Measurements from ENCODE around the gene NR2F6. TPM values are rescaled to one million over a fixed set of nuclear protein-coding genes. Genes with fewer than 3 reads are reported as not detected.
A peak's percentile ranks its signal among the peaks of the same experiment; 100 is the strongest.
"Not testable (repeated sequence)": the region's sequence is repeated elsewhere in the genome, so short reads cannot be mapped to it uniquely, and the experiment has no call there.

The NR2F6 gene
- total RNA-seq, 5 donors from 2014 or later (not counting 1 experiment from before 2014, with no cell fraction given), result 0.55 to 6.4 (median 2.8) TPM

DNA sequence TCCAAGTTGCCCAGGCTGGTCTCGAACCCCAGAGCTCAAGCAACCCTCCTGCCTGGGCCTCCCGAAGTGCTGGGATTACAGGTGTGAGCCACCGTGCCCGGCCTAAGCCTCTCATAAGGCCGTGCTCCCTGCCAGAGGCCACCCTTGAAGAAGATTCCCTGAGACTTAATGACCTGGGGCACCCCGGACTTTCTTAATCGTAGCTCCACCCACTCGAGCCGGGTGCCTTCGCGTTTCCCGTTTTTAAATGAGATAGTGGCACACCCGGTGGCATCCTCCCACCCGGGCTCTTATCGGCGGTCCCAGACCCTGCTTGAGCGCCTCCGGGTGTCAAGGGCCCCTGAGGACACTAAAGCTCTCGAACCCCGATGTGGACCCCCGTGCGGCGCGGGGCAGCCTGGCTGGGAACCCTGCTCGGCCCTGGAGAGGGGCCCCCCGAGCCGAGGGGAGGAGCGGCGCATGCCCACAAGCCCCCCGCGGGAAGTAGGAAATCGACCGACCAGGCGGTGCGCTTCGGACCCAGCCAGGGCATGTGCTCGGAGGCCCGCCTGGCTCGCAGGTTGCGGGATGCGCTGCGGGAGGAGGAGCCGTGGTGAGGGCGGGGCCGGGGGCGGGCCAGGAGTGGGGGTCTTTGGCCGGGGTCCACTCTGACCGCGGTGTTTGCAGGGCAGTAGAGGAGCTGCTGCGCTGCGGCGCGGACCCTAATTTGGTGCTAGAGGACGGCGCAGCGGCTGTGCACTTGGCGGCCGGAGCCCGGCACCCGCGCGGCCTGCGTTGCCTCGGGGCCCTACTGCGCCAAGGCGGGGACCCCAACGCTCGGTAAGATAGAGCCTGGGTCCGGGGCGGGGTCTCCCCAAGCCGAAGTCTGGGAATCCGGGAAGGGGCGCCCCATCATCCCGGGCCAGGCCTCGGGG is 35.9 kb upstream of the NR2F6 start, which contains the start of gene ANKLE1:
Gene ANKLE1 (plus strand): TSS at position 511 of the 914 bp plus-strand sequence. CDS start 20 bp downstream, at position 531.
- Mint-ChIP-seq H3K27me3 (no peaks in the 10 kb centered on the region), H3K4me3 (peak within 1 kb of the TSS; percentile 70 to 82 (median 77)), H3K4me1 (peaks cover 4 to 7% (median 5%) of the 10 kb centered on the region in 3 donors), H3K27ac (no peak within 1 kb of the TSS), H3K36me3 (peaks cover 5% of the 10 kb centered on the region), H3K9me3 (no peaks in the 10 kb centered on the region)
- ChIA-PET POLR2A (interaction anchor here in 1 of 2 donors (0.6 kb wide), 1 partner anchor 15 kb away, joined by 3 read pairs; no protein-coding TSS in a partner anchor), CTCF (interaction anchor here in 1 of 2 donors (1.1 to 2.1 kb wide), 2 partner anchors 15 to 28 kb away, joined by 3 to 10 read pairs; partner anchors contain the start of genes BABAM1 and DDA1)
- Histone ChIP-seq H3K27me3 (replicated peaks in 1 of 2; ENCODE audit: control insufficient read depth in 2 of 2, extremely low read depth in 1 of 2, insufficient read depth in 2 of 2, low read length in 1 of 2) (peaks cover 0 to 31% of the 10 kb centered on the region in 2 experiments), H3K27ac (ENCODE audit: low read length) (no peak within 1 kb of the TSS), H3K4me3 (ENCODE audit: control insufficient read depth in 1 of 2, extremely low read depth in 1 of 2, low read length in 1 of 2) (peak within 1 kb of the TSS; percentile 48 to 81), H3K4me1 (ENCODE audit: control insufficient read depth in 1 of 2, extremely low read depth in 1 of 2, insufficient read depth in 2 of 2, low read length in 2 of 2) (peaks cover 6 to 22% of the 10 kb centered on the region in 2 experiments), H3K36me3 (ENCODE audit: control insufficient read depth in 2 of 2, extremely low read depth in 1 of 2, insufficient read depth in 1 of 2, low read length in 1 of 2) (peaks cover 4 to 18% of the 10 kb centered on the region in 2 donors), H3K9me3 (no peaks in the 10 kb centered on the region)
- peak in 4 of 35 experiments; percentile 14 to 33 (median 18) for DNase-seq
- whole genome bisulfite sequencing (ENCODE audit: insufficient coverage), result 6% methylated on average over 73 of the region's 75 CpGs
- peak; percentile 22 to 34 (median 30) for ATAC-seq (replicated peaks in 1 of 4)

DNA sequence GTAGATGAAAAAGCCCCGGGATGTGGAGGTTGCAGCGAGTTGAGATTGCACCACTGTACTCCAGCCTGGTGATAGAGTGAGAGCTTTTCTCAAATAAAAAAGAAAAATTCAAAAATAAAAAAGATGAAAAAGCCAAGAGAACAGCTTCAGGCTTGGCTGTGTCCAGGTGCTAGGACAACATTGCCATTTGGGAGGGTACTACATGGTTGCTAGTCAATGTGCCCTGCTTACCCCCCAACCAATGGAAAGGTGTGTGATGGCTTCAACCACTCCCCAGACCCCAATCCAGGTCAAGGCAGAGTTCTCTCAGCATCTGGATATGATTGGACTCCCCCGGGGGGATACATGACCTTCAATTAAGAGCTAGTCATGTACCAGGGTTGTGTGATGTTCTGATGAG is 33.7 kb upstream of the NR2F6 start:
- POLR2A ChIA-PET, result no interaction called here
- Histone ChIP-seq H3K9me3 (no peaks in the 10 kb centered on the region), H3K36me3 (ENCODE audit: control insufficient read depth in 2 of 2, extremely low read depth in 1 of 2, insufficient read depth in 1 of 2, low read length in 1 of 2) (peaks cover 9 to 39% of the 10 kb centered on the region in 2 donors), H3K27ac (ENCODE audit: low read length) (no peak overlapping the region), H3K27me3 (replicated peaks in 1 of 2; ENCODE audit: control insufficient read depth in 2 of 2, extremely low read depth in 1 of 2, insufficient read depth in 2 of 2, low read length in 1 of 2) (peaks cover 0 to 29% of the 10 kb centered on the region in 2 experiments), H3K4me3 (ENCODE audit: control insufficient read depth in 1 of 2, extremely low read depth in 1 of 2, low read length in 1 of 2) (no peak overlapping the region), H3K4me1 (ENCODE audit: control insufficient read depth in 1 of 2, extremely low read depth in 1 of 2, insufficient read depth in 2 of 2, low read length in 2 of 2) (peaks cover 6 to 22% of the 10 kb centered on the region in 2 experiments)
- no CpG with 5 or more reads among the region's 3 CpGs for WGBS (ENCODE audit: insufficient coverage)
- Mint-ChIP-seq H3K27me3 (no peaks in the 10 kb centered on the region), H3K4me3 (no peak overlapping the region), H3K36me3 (peaks cover 13% of the 10 kb centered on the region), H3K4me1 (peaks cover 4 to 7% (median 5%) of the 10 kb centered on the region in 3 donors), H3K9me3 (no peaks in the 10 kb centered on the region), H3K27ac (no peak overlapping the region)
- DNase-seq (no peak), ATAC-seq (replicated peaks in 1 of 4) (no peak)
- CTCF ChIA-PET, result interaction anchor here in 1 of 2 donors (0.9 kb wide), 1 partner anchor 12 kb away, joined by 3 read pairs; the partner anchor contains the start of gene BABAM1

DNA sequence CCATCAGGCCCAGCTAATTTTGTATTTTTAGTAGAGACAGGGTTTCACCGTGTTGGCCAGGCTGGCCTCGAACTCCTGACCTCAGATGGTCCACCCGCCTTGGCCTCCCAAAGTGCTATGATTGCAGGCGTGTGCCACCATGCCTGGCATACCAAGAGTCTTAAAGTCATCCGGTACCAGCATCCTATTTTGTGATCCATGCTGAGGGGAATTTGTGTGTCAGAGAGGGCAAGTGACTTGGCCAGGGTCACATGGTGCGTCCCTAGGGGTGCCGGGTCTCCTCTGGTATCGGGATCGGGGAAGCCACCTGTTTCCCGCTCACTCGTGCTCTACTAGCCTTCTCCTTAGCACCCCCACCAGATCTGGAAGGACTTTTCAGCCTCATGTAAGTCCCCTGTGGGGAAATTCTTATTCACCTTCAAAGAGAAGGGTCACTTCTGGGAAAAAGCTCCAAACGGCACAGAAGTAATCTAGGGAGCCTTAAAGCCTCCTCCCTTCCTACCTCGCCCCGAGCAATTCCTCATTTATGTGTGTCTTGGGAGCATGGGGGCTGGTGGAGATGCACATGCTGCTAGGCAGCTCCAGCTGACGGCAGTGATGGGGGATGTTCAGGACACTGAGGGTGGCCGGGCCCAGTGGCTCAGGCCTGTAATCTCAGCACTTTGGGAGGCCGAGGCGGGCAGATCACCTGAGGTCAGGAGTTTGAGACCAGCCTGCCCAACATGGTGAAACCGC is 29.9 kb upstream of the NR2F6 start:
- Histone ChIP-seq H3K4me3 (ENCODE audit: control insufficient read depth in 1 of 2, extremely low read depth in 1 of 2, low read length in 1 of 2) (no peak overlapping the region), H3K27me3 (replicated peaks in 1 of 2; ENCODE audit: control insufficient read depth in 2 of 2, extremely low read depth in 1 of 2, insufficient read depth in 2 of 2, low read length in 1 of 2) (no peaks in the 10 kb centered on the region), H3K27ac (ENCODE audit: low read length) (no peak overlapping the region), H3K9me3 (no peaks in the 10 kb centered on the region), H3K36me3 (ENCODE audit: control insufficient read depth in 2 of 2, extremely low read depth in 1 of 2, insufficient read depth in 1 of 2, low read length in 1 of 2) (peaks cover 12 to 65% of the 10 kb centered on the region in 2 donors), H3K4me1 (ENCODE audit: control insufficient read depth in 1 of 2, extremely low read depth in 1 of 2, insufficient read depth in 2 of 2, low read length in 2 of 2) (no peaks in the 10 kb centered on the region)
- ChIA-PET POLR2A (no interaction called here), CTCF (interaction anchor here in 1 of 2 donors (0.6 kb wide), 1 partner anchor 68 kb away, joined by 3 read pairs; no protein-coding TSS in a partner anchor)
- no peaks in the 10 kb centered on the region for H3K27me3 Mint-ChIP-seq
- H3K9me3 Mint-ChIP-seq, result no peaks in the 10 kb centered on the region
- peaks cover 22% of the 10 kb centered on the region for H3K36me3 Mint-ChIP-seq
- H3K27ac Mint-ChIP-seq, result no peak overlapping the region
- ATAC-seq (replicated peaks in 1 of 4) (no peak), DNase-seq (no peak)
- H3K4me1 Mint-ChIP-seq, result no peaks in the 10 kb centered on the region
- no peak overlapping the region for H3K4me3 Mint-ChIP-seq
- 96% methylated on average over 12 of the region's 19 CpGs for WGBS (ENCODE audit: insufficient coverage)

DNA sequence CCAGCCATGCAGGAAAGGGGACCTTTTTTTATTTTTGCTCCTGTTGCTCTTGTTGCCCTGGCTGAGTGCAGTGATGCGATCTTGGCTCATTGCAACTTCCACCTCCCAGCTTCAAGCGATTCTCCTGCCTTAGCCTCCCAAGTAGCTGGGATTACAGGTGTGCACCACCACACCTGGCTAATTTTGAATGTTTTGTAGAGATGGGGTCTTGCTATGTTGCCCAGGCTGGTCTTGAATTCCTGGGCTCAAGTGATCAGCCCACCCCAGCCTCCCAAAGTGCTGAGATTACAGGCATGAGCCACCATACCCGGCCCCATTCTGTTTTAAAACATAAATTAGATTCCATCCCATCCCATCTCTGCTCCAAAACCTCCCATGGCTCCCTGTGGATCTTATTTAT is 29.2 kb upstream of the NR2F6 start:
- H3K9me3 Mint-ChIP-seq; CTCF ChIA-PET; ATAC-seq (replicated peaks in 1 of 4); H3K27me3 ChIP-seq (replicated peaks in 1 of 2; ENCODE audit: control insufficient read depth in 2 of 2, extremely low read depth in 1 of 2, insufficient read depth in 2 of 2, low read length in 1 of 2); POLR2A ChIA-PET; H3K4me1 ChIP-seq (ENCODE audit: control insufficient read depth in 1 of 2, extremely low read depth in 1 of 2, insufficient read depth in 2 of 2, low read length in 2 of 2); H3K4me3 ChIP-seq (ENCODE audit: control insufficient read depth in 1 of 2, extremely low read depth in 1 of 2, low read length in 1 of 2); DNase-seq; H3K27ac ChIP-seq (ENCODE audit: low read length); H3K4me1 Mint-ChIP-seq; H3K9me3 ChIP-seq; H3K27me3 Mint-ChIP-seq; H3K27ac Mint-ChIP-seq; H3K4me3 Mint-ChIP-seq: not testable (repeated sequence)
- peaks cover 25% of the 10 kb centered on the region for H3K36me3 Mint-ChIP-seq
- WGBS (ENCODE audit: insufficient coverage), result no CpG with 5 or more reads among the region's 3 CpGs
- peaks cover 12 to 70% of the 10 kb centered on the region in 2 donors for H3K36me3 ChIP-seq (ENCODE audit: control insufficient read depth in 2 of 2, extremely low read depth in 1 of 2, insufficient read depth in 1 of 2, low read length in 1 of 2)

DNA sequence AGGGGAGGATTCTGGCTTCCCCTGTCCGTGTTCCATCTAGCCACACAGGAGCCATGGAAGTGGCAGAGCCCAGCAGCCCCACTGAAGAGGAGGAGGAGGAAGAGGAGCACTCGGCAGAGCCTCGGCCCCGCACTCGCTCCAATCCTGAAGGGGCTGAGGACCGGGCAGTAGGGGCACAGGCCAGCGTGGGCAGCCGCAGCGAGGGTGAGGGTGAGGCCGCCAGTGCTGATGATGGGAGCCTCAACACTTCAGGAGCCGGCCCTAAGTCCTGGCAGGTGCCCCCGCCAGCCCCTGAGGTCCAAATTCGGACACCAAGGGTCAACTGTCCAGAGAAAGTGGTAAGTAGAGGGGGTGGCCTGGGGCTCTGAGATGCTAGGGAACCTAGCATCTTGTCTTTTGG is 23.0 kb upstream of the NR2F6 start:
- H3K27ac ChIP-seq (ENCODE audit: low read length), result no peak overlapping the region
- DNase-seq (no peak), ATAC-seq (replicated peaks in 1 of 4) (no peak)
- no peak overlapping the region for H3K4me3 ChIP-seq (ENCODE audit: control insufficient read depth in 1 of 2, extremely low read depth in 1 of 2, low read length in 1 of 2)
- no peaks in the 10 kb centered on the region for H3K27me3 Mint-ChIP-seq
- peaks cover 10% of the 10 kb centered on the region for H3K36me3 Mint-ChIP-seq
- H3K27me3 ChIP-seq (replicated peaks in 1 of 2; ENCODE audit: control insufficient read depth in 2 of 2, extremely low read depth in 1 of 2, insufficient read depth in 2 of 2, low read length in 1 of 2), result no peaks in the 10 kb centered on the region
- WGBS (ENCODE audit: insufficient coverage), result 95% methylated on average over 12 of the region's 13 CpGs
- H3K4me1 ChIP-seq (ENCODE audit: control insufficient read depth in 1 of 2, extremely low read depth in 1 of 2, insufficient read depth in 2 of 2, low read length in 2 of 2), result peaks cover 15 to 31% of the 10 kb centered on the region in 2 experiments
- H3K36me3 ChIP-seq (ENCODE audit: control insufficient read depth in 2 of 2, extremely low read depth in 1 of 2, insufficient read depth in 1 of 2, low read length in 1 of 2), result peaks cover 3 to 32% of the 10 kb centered on the region in 2 donors
- peaks cover 23 to 30% (median 25%) of the 10 kb centered on the region in 3 donors for H3K4me1 Mint-ChIP-seq
- H3K9me3 ChIP-seq, result no peaks in the 10 kb centered on the region
- H3K27ac Mint-ChIP-seq, result no peak overlapping the region
- H3K9me3 Mint-ChIP-seq, result no peaks in the 10 kb centered on the region
- CTCF ChIA-PET, result no interaction called here
- H3K4me3 Mint-ChIP-seq, result peak overlapping the region; percentile 50 to 80 (median 61)
- POLR2A ChIA-PET, result no interaction called here

Data from T-cell (primary cell).